Thoracic aorta (tissue), 2 donors: ENCODE data around the gene KRT86. TPM values are rescaled to one million over a fixed set of nuclear protein-coding genes. Genes with fewer than 3 reads are reported as not detected.

Source experiments
- ATAC-seq: fragments of 150-250 bp; one replicate; pipeline ENCODE4 v1.8.0; 2017; ENCODE audit warnings: low read depth; ENCODE audit not compliant: insufficient number of reproducible peaks, low FRiP score
- DNase-seq: peaks from one replicate; pipeline ENCODE4 v3.0.0-alpha.2; 2020; ENCODE audit warnings: low spot score
- H3K27ac ChIP-seq, 2 donors: fragments of 200-600 bp; sonication (generic); 1 replicate in 1 of 2; 2 replicates in 1 of 2; pipeline ENCODE4 v1.5.1; 2016; ENCODE audit warnings: mild to moderate bottlenecking in 2 of 2, moderate library complexity in 2 of 2
- H3K27me3 ChIP-seq: fragments of 200-600 bp; sonication (generic); replicated peaks from 2 replicates; pipeline ENCODE4 v1.6.0; 2016; ENCODE audit warnings: mild to moderate bottlenecking; ENCODE audit not compliant: insufficient read depth
- H3K36me3 ChIP-seq: fragments of 200-600 bp; sonication (generic); one replicate; pipeline ENCODE4 v1.5.1; 2016
- H3K4me1 ChIP-seq, 2 donors: fragments of 200-600 bp; sonication (generic); 1 replicate in 1 of 2; 2 replicates in 1 of 2; pipeline versions ENCODE4 v1.5.1 to v1.6.0; 2016; ENCODE audit warnings: low read depth in 2 of 2, mild to moderate bottlenecking in 1 of 2; ENCODE audit not compliant: control insufficient read depth in 1 of 2
- H3K4me3 ChIP-seq: fragments of 200-600 bp; sonication (generic); 2 replicates; pipeline ENCODE4 v1.5.1; 2016; ENCODE audit warnings: mild to moderate bottlenecking
- H3K9me3 ChIP-seq: fragments of 200-600 bp; sonication (generic); 2 replicates; pipeline ENCODE4 v1.5.1; 2016
- total RNA-seq, 2 donors: library from RNA; depleted of rRNA; stranded (reverse); fragments of >200 nt; gene quantifications; one replicate each; pipeline versions ENCODE4 v1.1.0 to v1.2.3, GENCODE V29; 2016
- TF ChIP-seq, protein P1 (sequence below): fragments of 200-600 bp; sonication (generic); IDR thresholded peaks from one replicate; pipeline ENCODE4 v1.5.1; 2019; ENCODE audit warnings: antibody characterized with exemption

KRT86 gene
- total RNA-seq, 2 donors from 2014 or later = 9.3 TPM; not detected in 1

DNA sequence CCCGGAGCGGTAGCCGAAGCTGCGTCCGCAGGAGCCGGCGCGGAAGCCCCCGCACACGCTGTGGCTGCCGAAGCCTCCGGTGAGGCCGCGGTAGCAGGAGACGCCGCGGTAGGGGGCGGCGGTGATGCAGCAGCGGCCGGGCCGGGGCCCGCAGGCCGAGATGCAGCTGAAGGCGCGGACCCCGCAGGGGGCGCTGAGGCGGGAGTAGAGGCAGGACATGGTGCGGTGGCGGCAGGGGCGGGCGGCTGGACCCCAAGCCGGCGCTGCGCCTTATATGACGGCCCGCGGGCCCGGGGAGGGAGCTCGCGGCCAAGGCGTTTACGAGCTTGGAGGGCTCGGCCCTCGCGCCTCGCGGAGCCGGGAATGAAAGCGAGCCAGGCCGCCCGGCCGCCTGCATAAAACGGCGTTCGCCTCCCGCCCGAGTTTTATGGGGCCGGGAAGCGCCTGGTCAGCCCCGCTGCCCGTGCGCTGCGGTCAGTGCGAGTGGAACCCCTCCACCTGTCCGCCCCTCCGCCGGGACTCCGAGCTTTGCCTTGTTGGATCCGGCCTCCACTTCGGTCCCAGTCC is 16.0 kb upstream of the KRT86 start:
- no peak overlapping the region for H3K27ac ChIP-seq
- ATAC-seq = no peak

GRCh38 chr12:52259657-52260243 is 14.7 kb upstream of the KRT86 start:
- no peaks in the 10 kb centered on the region for H3K9me3 ChIP-seq
- peak overlapping the region; percentile 9 to 56 for H3K27ac ChIP-seq
- no peaks in the 10 kb centered on the region for H3K36me3 ChIP-seq
- DNase-seq (no peak), ATAC-seq (no peak)
- no peaks in the 10 kb centered on the region for H3K27me3 ChIP-seq
- H3K4me1 ChIP-seq = peaks cover 4 to 8% of the 10 kb centered on the region in 2 donors
- TF ChIP-seq, protein P1, sequence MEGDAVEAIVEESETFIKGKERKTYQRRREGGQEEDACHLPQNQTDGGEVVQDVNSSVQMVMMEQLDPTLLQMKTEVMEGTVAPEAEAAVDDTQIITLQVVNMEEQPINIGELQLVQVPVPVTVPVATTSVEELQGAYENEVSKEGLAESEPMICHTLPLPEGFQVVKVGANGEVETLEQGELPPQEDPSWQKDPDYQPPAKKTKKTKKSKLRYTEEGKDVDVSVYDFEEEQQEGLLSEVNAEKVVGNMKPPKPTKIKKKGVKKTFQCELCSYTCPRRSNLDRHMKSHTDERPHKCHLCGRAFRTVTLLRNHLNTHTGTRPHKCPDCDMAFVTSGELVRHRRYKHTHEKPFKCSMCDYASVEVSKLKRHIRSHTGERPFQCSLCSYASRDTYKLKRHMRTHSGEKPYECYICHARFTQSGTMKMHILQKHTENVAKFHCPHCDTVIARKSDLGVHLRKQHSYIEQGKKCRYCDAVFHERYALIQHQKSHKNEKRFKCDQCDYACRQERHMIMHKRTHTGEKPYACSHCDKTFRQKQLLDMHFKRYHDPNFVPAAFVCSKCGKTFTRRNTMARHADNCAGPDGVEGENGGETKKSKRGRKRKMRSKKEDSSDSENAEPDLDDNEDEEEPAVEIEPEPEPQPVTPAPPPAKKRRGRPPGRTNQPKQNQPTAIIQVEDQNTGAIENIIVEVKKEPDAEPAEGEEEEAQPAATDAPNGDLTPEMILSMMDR = no peak
- H3K4me3 ChIP-seq = no peak overlapping the region

More for the DNA sequence above, 16.0 kb upstream of the KRT86 start:
- H3K36me3 ChIP-seq = no peaks in the 10 kb centered on the region
- H3K4me1 ChIP-seq = peaks cover 4 to 8% of the 10 kb centered on the region in 2 donors
- H3K4me3 ChIP-seq = peak overlapping the region; percentile 62
- H3K9me3 ChIP-seq = no peaks in the 10 kb centered on the region
- no peaks in the 10 kb centered on the region for H3K27me3 ChIP-seq
- no peak for DNase-seq
- TF ChIP-seq, protein P1 = peak; percentile 10

- peaks cover 4 to 8% of the 10 kb centered on the region in 2 donors for H3K4me1 ChIP-seq
- no peaks in the 10 kb centered on the region for H3K9me3 ChIP-seq
- no peaks in the 10 kb centered on the region for H3K27me3 ChIP-seq
- no peak for ATAC-seq
- H3K36me3 ChIP-seq = no peaks in the 10 kb centered on the region
- H3K27ac ChIP-seq = peak overlapping the region in 1 of 2 donors; percentile 56
- no peak overlapping the region for H3K4me3 ChIP-seq
- no peak for DNase-seq
- TF ChIP-seq, protein P1 = no peak
Observed at GRCh38 chr12:52260361-52261207, 13.9 kb upstream of the KRT86 start.

- Histone ChIP-seq H3K27me3 (no peaks in the 10 kb centered on the region), H3K4me3 (no peak overlapping the region), H3K4me1 (peaks cover 4 to 8% of the 10 kb centered on the region in 2 donors), H3K27ac (no peak overlapping the region), H3K9me3 (no peaks in the 10 kb centered on the region), H3K36me3 (no peaks in the 10 kb centered on the region)
- ATAC-seq (no peak), DNase-seq (no peak)
- TF ChIP-seq, protein P1 = no peak
Observed at GRCh38 chr12:52261208-52261484, 13.3 kb upstream of the KRT86 start.

DNA sequence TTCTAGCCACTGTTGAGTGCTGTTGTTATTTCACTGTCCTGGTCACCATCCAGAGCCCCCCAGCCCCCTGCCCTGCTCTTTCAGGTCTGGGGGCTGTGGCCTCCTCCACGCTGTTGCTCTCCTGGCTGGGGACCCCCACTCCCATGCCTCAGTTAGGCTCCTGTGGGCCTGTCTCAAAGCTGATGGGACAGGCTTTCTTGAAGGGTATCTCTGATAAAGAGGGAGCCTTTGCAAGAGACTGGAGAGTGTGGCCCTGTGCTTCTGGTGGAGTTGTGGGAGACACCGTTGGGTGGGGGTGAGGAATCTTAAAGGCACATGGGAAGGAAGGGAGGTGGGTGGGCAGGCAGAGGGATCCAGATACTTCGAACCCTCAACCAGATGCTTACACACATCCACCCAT is 12.2 kb upstream of the KRT86 start:
- ATAC-seq = no peak

More for the DNA sequence above, 12.2 kb upstream of the KRT86 start:
- Histone ChIP-seq H3K4me3 (no peak overlapping the region), H3K27me3 (no peaks in the 10 kb centered on the region), H3K4me1 (peaks cover 4 to 8% of the 10 kb centered on the region in 2 donors), H3K27ac (no peak overlapping the region), H3K9me3 (no peaks in the 10 kb centered on the region), H3K36me3 (no peaks in the 10 kb centered on the region)
- DNase-seq = no peak
- TF ChIP-seq, protein P1 = no peak
